ENCODE measurements around the gene PTS. TPM values are rescaled to one million over a fixed set of nuclear protein-coding genes. Genes with fewer than 3 reads are reported as not detected.

PTS gene
- total RNA-seq, 2 donors from 2014 or later = 33.0 to 36.6 TPM

DNA sequence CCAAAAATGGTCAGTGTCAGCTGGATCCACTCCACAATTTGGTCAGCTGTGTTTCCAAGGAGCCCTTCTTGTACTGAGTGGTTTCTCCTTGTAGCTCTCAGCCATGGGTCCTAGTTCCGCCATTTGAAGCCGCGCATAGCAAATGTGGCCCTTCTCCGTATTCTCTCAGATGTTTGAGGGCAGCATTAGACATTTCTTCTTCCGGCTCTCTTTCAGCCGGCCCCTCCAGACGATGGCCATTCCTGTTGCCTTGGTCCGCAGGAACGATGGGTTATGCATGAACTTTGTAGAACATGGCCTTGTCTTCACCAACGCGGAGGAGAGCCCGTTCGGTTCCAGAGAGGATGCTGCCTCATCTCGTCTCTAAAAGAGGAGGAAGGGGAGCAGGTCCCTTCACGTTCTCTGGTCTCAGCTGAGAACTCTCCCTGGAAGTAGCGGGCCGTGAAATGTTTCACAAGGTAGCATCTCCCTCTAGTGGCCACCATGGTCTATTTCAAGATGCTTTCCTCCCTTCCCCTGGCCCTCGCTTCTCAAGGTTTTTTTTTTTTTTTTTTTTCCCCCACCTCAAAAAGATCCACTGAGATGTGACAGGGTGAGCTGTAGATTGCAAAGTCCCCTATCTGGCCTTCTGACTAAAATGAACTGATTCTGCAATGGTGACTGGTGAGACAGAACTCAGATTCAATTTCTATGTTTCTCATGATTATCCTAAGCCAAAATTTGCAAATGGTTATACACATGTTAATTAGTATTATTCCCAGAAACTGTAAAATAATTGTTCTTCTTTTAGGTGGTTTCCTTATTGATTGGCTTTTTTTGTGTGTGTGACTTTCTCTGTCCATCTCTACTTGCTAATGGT lies 54.3 kb downstream of the PTS start:
- DNase-seq (peak; percentile 56 to 60), ATAC-seq (peak; percentile 86)
- intact Hi-C loops (cut with DNase I, micrococcal nuclease) = loop anchor here (2.0 to 10.0 kb wide), 3 partner anchors 58 to 1014 kb away; no protein-coding TSS in a partner anchor

GRCh38 chr11:112281726-112282125 lies 55.5 kb downstream of the PTS start:
- DNase-seq = peak; percentile 26 to 55
- intact Hi-C loops (cut with DNase I, micrococcal nuclease) = loop anchor here (2.0 to 10.0 kb wide), 3 partner anchors 59 to 1013 kb away; no protein-coding TSS in a partner anchor
- peak; percentile 83 for ATAC-seq

Other genes with a start within 250 kb of the PTS start
- gene DLAT, start 201.0 kb upstream of the PTS start, total RNA-seq = 10 to 100 TPM; 51.1 to 75.3 TPM
- under 1 TPM; 0.92 to 0.98 TPM for gene PIH1D2, start 152.4 kb upstream of the PTS start, total RNA-seq
- gene NKAPD1, start 152.1 kb upstream of the PTS start, total RNA-seq = 10 to 100 TPM; 13.5 to 13.9 TPM
- gene TIMM8B, start 139.7 kb upstream of the PTS start, total RNA-seq = 10 to 100 TPM; 49.1 to 65.1 TPM
- 100 to 1,000 TPM; 215 to 252 TPM for gene SDHD, start 139.6 kb upstream of the PTS start, total RNA-seq
- 100 to 1,000 TPM in 1 of 2 donors, 10 to 100 TPM in 1; 74.7 to 154 TPM for gene IL18, start 62.3 kb upstream of the PTS start, total RNA-seq
- gene TEX12, start 59.1 kb upstream of the PTS start, total RNA-seq = under 1 TPM; 0.31 to 0.39 TPM
- gene BCO2, start 50.9 kb upstream of the PTS start, total RNA-seq = 1 to 10 TPM; 3.4 to 4.3 TPM
- not detected for gene PLET1, start 34.4 kb downstream of the PTS start, total RNA-seq

Measured in left colon (tissue), 2 donors.